K562 (cell line): ENCODE data around the gene ERGIC1. TPM values are rescaled to one million over a fixed set of nuclear protein-coding genes. Genes with fewer than 3 reads are reported as not detected.

Source experiments
- BMI1 ChIP-seq: fragments of 150-350 bp; IDR thresholded peaks from 2 replicates; pipeline ENCODE4 v1.6.1; 2014; ENCODE audit warnings: low read length
- CHD2 ChIP-seq: IDR thresholded peaks from 2 replicates; pipeline ENCODE4 v1.6.1; 2011; ENCODE audit warnings: low read depth, low read length
- CXXC5 ChIP-seq: fragments of 250-450 bp; sonication (Bioruptor Pico); IDR thresholded peaks from 2 replicates; pipeline ENCODE4 v1.8.0; 2022; ENCODE audit warnings: inconsistent platforms, mild to moderate bottlenecking, moderate library complexity
- EZH2 ChIP-seq: IDR thresholded peaks from 2 replicates; pipeline ENCODE4 v1.6.1; 2012; ENCODE audit warnings: low read depth, mild to moderate bottlenecking, inconsistent platforms, low read length, borderline replicate concordance
- GTF2A2 ChIP-seq: IDR thresholded peaks from 2 replicates; pipeline ENCODE4 v1.6.1; 2016; ENCODE audit warnings: mild to moderate bottlenecking, missing genetic modification characterization, missing compliant biosample characterization
- KAT2B ChIP-seq: IDR thresholded peaks from one replicate; pipeline ENCODE4 v1.6.1; 2012; ENCODE audit warnings: low read depth, mild to moderate bottlenecking, control low read depth, inconsistent platforms, low read length, moderate library complexity
- LCOR ChIP-seq: sonication (generic); formaldehyde crosslinking; IDR thresholded peaks from 2 replicates; pipeline ENCODE4 v1.8.0; 2022; ENCODE audit warnings: mild to moderate bottlenecking, missing genetic modification reagents
- LEF1 ChIP-seq: fragments of 450-650 bp; IDR thresholded peaks from 2 replicates; pipeline ENCODE4 v1.6.1; 2016; ENCODE audit warnings: mild to moderate bottlenecking
- NBN ChIP-seq: fragments of 450-650 bp; IDR thresholded peaks from 2 replicates; pipeline ENCODE4 v1.6.1; 2016; ENCODE audit warnings: low read depth, mild to moderate bottlenecking
- NR0B1 ChIP-seq: fragments of 450-650 bp; IDR thresholded peaks from one replicate; pipeline ENCODE4 v1.6.1; 2018; ENCODE audit warnings: mild to moderate bottlenecking, moderate library complexity; ENCODE audit not compliant: partially characterized antibody
- PBX2 ChIP-seq, 2 experiments: IDR thresholded peaks in 1 of 2; conservative IDR thresholded peaks in 1 of 2; 2 replicates each; pipeline ENCODE4 v1.6.1; 2016; ENCODE audit warnings: low read depth in 2 of 2, mild to moderate bottlenecking in 1 of 2, missing compliant biosample characterization in 1 of 2, missing genetic modification characterization in 1 of 2, moderate library complexity in 1 of 2
- SMAD1 ChIP-seq: fragments of 150-350 bp; IDR thresholded peaks from 2 replicates; pipeline ENCODE4 v1.6.1; 2014; ENCODE audit warnings: low read length, low read depth; ENCODE audit not compliant: partially characterized antibody
- SMARCA4 ChIP-seq: fragments of 450-650 bp; IDR thresholded peaks from 2 replicates; pipeline ENCODE4 v1.6.1; 2016
- SMARCB1 ChIP-seq: IDR thresholded peaks from 2 replicates; pipeline ENCODE4 v1.6.1; 2011; ENCODE audit warnings: improper control_type of control experiment, low read depth; ENCODE audit not compliant: insufficient read length
- YBX1 ChIP-seq: fragments of 450-650 bp; IDR thresholded peaks from 2 replicates; pipeline ENCODE4 v1.7.1; 2016; ENCODE audit warnings: mild to moderate bottlenecking
- ZNF143 ChIP-seq: sonication (generic); formaldehyde crosslinking; IDR thresholded peaks from 2 replicates; pipeline ENCODE4 v1.9.0; 2022; ENCODE audit warnings: mild to moderate bottlenecking, missing genetic modification reagents
- ZNF217 ChIP-seq: sonication (generic); formaldehyde crosslinking; IDR thresholded peaks from 2 replicates; pipeline ENCODE4 v1.8.0; 2022; ENCODE audit warnings: mild to moderate bottlenecking, missing genetic modification reagents
- polyA plus RNA-seq, 8 experiments: library from polyadenylated mRNA; depleted of rRNA in 4 of 8; stranded (reverse) in 5 of 8; unstranded in 3 of 8; fragments of >200 nt; fragmentation: Nextera tagmentation in 2 of 8; fragmentation: Illumina TruSeq in 1 of 8; extraction: Ambion mirVana in 2 of 8; extraction: Trizol in 1 of 8; gene quantifications; 2 replicates each; pipeline versions ENCODE4 v1.2.1 to v1.2.3, GENCODE V29; 2011 to 2014; ENCODE audit warnings: inconsistent platforms in 1 of 8, missing spikeins in 1 of 8
- total RNA-seq, 7 experiments: library from RNA; depleted of rRNA in 6 of 7; stranded (reverse); fragments of >200 nt in 6 of 7; fragmentation: Illumina TruSeq in 2 of 7; extraction: Trizol in 2 of 7; gene quantifications; 2 replicates each; pipeline versions ENCODE4 v1.2.1 to v1.2.3, GENCODE V29; 2011 to 2021; ENCODE audit warnings: low replicate concordance in 1 of 7
- TF ChIP-seq, protein P1 (sequence below): sonication (generic); formaldehyde crosslinking; IDR thresholded peaks from 2 replicates; pipeline ENCODE4 v1.8.1; 2023; ENCODE audit warnings: mild to moderate bottlenecking, missing genetic modification reagents
- TF ChIP-seq, protein P2 (sequence below): sonication (generic); formaldehyde crosslinking; IDR thresholded peaks from 2 replicates; pipeline ENCODE4 v1.4.0; 2020; ENCODE audit warnings: mild to moderate bottlenecking, missing genetic modification reagents
- TF ChIP-seq, protein P3 (sequence below): fragments of 250-450 bp; sonication (Bioruptor Pico); IDR thresholded peaks from 2 replicates; pipeline ENCODE4 v1.4.0; 2020

The ERGIC1 gene
- total and polyA plus RNA-seq, 9 of the 15 experiments (the other 6 are each of a cell fraction or from before 2014, with no cell fraction given): 5.5 to 68.4 (median 36.4) TPM

DNA sequence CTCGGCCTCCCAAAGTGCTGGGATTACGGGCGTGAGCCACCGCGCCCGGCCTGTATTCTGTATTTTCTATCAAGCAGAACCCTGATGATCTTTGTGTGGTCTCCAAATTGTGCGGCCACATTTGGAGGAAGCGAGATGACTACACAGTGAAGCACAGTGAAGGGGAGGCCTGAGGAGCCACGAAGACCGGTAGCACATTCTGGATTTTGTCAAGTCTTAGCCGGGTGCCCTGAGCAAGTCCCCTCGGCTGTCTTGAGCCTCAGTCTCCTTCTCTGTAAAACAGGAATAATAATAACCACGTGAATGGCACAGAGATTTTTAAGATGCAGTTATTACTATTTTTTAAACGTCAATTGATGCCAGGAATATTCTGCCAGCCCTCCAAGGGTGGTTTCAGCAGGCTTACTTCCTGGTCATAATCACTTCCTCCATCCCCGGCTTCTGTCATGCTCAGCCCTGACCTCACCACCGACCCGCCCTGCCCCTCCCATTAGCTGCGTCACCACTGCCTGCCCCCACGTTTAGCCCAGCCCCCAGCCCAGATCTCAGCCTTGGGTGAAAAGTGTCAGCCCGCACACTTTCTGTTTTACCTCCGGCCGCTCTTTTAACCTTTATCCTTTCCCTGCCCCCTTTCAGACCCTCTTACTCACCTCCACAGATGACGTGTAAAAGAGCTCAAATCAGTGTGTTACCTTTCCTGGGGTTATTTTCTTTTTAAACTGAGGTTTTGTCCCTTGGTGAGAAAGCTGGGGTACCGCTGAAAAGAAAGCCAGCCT lies 27.0 kb upstream of the ERGIC1 start (continued):
- TF ChIP-seq LEF1: no peak; the same call in 1 of the 2 replicates
- TF ChIP-seq, protein P1, sequence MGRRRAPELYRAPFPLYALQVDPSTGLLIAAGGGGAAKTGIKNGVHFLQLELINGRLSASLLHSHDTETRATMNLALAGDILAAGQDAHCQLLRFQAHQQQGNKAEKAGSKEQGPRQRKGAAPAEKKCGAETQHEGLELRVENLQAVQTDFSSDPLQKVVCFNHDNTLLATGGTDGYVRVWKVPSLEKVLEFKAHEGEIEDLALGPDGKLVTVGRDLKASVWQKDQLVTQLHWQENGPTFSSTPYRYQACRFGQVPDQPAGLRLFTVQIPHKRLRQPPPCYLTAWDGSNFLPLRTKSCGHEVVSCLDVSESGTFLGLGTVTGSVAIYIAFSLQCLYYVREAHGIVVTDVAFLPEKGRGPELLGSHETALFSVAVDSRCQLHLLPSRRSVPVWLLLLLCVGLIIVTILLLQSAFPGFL (CRISPR knock-in tag): no peak
- TF ChIP-seq CXXC5 (CRISPR knock-in tag): peak; percentile 53
- no peak for TF ChIP-seq SMARCB1
- TF ChIP-seq KAT2B: no peak
- TF ChIP-seq, protein P2, sequence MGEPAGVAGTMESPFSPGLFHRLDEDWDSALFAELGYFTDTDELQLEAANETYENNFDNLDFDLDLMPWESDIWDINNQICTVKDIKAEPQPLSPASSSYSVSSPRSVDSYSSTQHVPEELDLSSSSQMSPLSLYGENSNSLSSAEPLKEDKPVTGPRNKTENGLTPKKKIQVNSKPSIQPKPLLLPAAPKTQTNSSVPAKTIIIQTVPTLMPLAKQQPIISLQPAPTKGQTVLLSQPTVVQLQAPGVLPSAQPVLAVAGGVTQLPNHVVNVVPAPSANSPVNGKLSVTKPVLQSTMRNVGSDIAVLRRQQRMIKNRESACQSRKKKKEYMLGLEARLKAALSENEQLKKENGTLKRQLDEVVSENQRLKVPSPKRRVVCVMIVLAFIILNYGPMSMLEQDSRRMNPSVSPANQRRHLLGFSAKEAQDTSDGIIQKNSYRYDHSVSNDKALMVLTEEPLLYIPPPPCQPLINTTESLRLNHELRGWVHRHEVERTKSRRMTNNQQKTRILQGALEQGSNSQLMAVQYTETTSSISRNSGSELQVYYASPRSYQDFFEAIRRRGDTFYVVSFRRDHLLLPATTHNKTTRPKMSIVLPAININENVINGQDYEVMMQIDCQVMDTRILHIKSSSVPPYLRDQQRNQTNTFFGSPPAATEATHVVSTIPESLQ (CRISPR knock-in tag): no peak
- TF ChIP-seq BMI1: no peak
- TF ChIP-seq LCOR (CRISPR knock-in tag): no peak
- no peak for TF ChIP-seq NR0B1
- TF ChIP-seq GTF2A2: no peak
- no peak for TF ChIP-seq ZNF143 (CRISPR knock-in tag)
- TF ChIP-seq SMAD1: no peak
- TF ChIP-seq, protein P3, sequence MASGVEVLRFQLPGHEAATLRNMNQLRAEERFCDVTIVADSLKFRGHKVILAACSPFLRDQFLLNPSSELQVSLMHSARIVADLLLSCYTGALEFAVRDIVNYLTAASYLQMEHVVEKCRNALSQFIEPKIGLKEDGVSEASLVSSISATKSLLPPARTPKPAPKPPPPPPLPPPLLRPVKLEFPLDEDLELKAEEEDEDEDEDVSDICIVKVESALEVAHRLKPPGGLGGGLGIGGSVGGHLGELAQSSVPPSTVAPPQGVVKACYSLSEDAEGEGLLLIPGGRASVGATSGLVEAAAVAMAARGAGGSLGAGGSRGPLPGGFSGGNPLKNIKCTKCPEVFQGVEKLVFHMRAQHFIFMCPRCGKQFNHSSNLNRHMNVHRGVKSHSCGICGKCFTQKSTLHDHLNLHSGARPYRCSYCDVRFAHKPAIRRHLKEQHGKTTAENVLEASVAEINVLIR (CRISPR knock-in tag): no peak; the same call in 1 of the 2 replicates
- TF ChIP-seq ZNF217 (CRISPR knock-in tag): no peak
- peak; percentile 44; the same call in 1 of the 2 replicates for TF ChIP-seq NBN
- no peak for TF ChIP-seq EZH2
- no peak for TF ChIP-seq YBX1
- peak; percentile 22; the same call in 1 of the 2 replicates for TF ChIP-seq CHD2
- TF ChIP-seq PBX2 (CRISPR knock-in tag; IDR thresholded peaks at IDR 0.05; ENCODE audit: low read depth): no peak
- TF ChIP-seq PBX2 (tag; conservative IDR thresholded peaks at IDR 0.05; ENCODE audit: low read depth): no peak
- TF ChIP-seq SMARCA4: peak; percentile 27; the same call in 1 of the 2 replicates
